HG02763 (cell line): ENCODE measurements around the gene TNFRSF21.
"Not testable (repeated sequence)": the region's sequence is repeated elsewhere in the genome, so short reads cannot be mapped to it uniquely, and the experiment has no call there.

Experiments used
- ATAC-seq: cut with Tn5 transposase; IDR thresholded peaks from one replicate; pipeline ENCODE4 v1.9.1; 2021; ENCODE audit warnings: mild to moderate bottlenecking, moderate library complexity; ENCODE audit not compliant: unreplicated experiment

The TNFRSF21 gene

DNA sequence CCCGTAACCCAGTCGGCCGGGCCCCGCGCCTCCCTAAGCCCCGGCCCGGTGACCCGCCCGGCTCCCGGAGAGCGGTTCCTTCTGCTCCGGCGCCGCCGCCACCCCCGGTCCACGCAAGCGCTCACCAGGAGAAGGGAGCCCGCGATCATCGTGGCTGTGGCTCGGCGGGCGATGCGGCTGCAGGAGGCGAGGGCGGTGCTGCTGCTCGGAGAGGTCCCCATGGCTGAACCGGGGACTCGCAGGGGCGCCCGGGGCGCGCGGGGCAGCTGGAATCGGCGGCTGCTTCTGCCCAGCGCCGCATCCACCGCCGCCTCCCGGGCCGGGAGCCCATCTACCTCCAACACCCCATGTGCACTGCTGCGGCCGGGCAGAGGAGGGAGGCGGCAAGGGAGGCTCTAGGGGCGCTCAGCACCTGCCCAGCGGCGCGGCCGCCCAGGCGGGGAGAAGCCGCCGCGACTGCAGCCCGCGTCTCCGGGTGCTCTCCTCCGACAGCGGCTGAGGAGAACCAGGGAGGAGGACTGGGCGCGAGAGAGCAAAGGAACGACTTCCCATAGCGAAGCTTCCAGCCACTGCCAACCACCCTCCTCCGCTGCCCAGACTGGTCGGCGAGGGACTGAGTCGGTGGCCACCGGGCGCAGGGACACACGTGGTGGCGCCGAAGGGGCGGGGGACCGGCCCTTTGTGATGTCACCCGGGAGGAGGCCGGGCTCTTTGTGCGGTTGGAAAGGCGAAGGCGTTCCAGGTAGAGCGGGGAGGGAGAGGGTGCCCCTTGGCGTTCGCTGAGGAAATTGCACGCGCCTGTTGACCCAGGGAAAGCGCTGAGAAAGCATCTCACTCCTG, at the start of gene TNFRSF21:
Gene TNFRSF21 (minus strand): TSS at position 615 of the 840 bp plus-strand sequence. CDS start 394 bp downstream, at position 221.
- peak; percentile 99 for ATAC-seq

DNA sequence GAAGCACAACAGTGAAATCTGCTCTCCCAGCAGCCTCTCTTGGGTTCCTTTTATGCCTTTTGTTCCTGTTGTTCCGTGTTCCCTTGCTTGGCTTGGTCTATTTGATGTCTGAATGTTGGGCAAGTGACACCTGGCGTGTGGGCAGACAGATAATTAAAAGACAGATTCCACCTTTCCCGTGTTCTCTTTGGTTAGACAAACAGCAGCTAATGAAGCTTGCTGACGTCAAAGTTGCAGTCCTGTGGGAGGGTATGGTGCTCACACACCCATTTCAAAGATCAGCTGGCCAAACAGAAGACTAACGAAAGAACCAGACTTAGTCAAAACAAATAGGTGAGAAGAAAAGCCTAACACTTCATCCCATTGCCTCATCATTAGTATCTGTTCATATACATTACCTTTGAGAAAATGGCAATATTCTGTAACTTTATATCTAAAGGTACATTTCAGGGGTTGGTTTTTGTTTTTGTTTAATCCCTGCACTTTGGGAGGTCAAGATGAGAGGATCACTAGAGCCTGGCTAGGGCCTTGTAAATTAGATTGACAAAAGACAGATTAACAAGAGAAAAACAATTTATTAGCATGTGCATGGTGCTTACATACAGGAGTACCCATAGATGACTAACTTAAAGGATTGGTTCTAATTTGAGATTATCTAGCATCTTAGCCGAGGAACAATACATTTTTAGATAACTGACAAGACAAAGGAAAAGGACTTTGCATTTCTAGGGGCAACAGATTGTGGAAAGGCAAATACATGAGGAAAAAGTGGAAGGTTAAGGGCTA, 48.9 kb upstream of the TNFRSF21 start:
- ATAC-seq: no peak

DNA sequence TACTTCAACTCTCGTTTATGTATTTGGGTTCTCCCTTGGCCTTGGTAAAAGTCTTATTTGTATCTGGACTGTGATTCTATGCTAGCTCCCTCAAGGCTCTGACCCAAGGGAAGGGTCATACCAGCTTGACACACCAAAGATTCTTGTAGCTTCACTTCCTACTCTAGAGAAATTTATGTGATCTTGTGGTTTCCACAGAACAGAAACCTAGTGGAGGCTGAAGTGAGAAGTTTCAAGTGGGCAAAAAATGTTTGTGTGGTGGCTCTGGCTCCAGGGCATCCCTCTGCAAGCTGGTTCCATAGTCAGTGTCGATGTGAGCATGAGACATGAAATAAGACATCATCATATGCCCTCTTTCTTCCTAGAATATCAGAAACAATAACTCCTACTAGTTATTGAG, 48.1 kb upstream of the TNFRSF21 start:
- ATAC-seq: peak; percentile 74

GRCh38 chr6:47355496-47355895, 45.8 kb upstream of the TNFRSF21 start:
- ATAC-seq: no peak

DNA sequence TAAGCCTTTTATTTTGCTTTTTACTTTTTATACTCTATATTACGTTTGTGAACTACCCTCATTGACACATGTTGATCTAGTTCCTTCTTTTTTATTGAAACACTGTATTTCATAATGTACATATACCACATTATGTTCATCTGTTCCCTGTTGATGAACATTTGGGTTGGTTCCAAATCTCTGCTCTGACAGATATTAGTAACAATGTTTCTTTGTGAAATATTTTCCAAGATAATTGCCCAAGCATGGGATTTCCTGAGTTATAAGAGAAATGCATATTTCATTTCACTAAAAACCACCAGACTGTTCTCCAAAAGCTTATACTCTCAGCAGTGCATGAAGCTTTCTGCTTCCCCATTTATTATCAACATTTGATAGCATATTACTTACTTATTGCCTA, 44.2 kb upstream of the TNFRSF21 start:
- ATAC-seq: no peak

DNA sequence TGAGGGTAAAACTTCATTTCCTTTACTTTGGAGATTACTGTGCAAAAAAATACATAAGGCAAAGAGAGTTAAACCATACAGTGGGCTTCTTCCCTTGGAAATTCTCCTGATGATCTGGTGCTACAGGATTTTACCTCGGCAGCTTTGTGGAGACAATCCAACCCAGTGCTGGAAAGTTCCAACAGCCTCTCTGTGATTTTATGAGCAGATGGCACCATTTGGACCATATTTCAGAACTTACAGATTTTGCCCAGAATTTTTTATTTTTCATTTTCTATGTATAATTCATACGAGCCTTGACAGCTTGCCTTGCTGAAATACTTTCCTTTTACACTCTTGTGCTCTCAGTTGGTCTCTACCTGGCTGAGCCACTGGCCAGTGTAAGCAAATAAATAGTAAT, 43.3 kb upstream of the TNFRSF21 start:
- no peak for ATAC-seq

DNA sequence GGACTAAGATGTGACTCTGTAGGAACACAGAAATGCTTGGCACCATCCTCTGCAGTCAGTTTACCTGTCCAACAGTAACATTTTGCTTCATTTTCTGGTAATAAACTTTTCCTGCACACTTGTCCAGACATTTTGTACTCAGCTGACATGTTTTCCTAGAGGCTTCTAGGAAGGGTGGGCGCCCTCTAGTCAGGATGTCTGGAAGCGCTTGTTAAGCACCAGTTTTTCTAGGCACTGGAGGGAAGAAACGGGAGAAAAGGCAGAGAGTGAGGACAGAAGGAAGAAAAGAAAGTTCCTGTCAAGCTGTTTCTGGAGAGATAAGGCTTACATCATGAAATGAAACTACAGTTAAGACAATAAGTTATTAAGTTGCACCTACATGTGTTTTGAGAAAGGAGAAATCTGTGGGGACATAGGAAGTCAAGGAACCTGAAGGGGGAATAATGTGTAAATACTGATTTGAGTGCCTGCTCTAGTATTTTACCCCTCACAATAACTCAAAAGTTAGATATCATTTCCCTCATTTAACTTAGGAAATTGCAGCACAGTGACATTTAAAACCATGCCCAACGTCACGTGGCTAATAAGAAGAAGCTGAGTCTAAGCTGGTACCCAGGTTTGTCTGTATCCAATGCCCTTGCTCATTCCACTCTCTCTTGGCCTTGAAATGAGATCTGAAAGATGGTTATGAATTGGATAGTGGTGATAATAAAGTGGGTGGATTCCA, 42.7 kb upstream of the TNFRSF21 start:
- no peak for ATAC-seq

- no peak for ATAC-seq
Observed at GRCh38 chr6:47351621-47352020, 41.9 kb upstream of the TNFRSF21 start.

DNA sequence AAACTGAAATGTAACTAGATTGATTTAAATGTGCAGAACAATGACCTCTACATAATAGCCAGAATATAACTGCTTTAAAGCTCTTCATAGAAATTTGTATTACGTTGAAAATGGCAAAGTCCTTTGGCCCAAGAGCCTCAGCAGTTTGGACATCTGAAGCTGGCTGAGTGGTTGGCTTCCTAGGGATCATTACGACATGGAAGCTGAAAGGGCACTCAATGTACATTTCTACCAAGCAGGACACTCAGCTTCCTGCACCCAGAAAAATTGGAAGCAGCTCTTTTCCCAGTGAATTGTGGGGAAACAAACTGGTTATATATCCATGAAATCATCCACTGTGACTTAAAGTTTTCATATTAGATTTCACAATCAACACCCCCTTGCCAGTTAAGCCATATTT, 40.2 kb upstream of the TNFRSF21 start:
- no peak for ATAC-seq

GRCh38 chr6:47348316-47348863, 38.7 kb upstream of the TNFRSF21 start:
- no peak for ATAC-seq

DNA sequence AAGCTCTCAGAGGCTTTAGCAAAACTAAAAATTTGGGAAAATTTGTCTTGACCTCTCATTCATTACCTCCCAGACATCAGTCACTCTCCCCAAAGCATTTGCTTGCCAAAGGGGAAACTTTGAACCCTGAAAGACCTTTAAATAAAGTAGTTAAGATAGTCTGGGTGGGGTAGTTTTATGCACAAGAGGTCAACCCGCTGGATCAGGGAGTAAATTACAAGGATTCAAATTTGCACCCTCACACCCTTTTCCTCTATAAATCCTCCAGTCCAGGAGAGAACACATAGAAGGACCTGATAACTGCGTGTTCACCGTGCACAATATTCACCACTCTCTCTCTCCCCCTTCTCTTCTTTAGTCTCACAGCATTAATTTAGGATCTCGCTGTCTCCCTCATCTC, 36.1 kb upstream of the TNFRSF21 start:
- no peak for ATAC-seq

GRCh38 chr6:47344022-47344421, 34.3 kb upstream of the TNFRSF21 start:
- no peak for ATAC-seq

DNA sequence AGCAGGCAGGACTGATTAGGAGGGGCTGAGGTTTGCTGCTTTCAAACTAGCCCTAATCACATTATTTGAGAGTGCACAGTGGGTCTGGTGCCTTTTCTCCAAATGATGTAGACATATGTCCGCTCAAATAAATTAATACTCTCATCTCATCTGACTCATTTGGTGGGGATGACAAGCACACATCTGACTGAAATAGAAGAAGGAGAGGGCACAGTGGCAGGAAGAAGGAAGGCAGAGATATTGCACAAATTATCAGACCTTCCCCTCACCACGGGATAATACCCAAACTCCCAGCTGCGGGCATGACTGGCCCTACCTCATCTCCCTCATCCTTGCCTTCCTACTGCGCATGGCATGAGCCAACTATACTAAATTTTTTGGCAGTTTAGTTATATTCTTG, 33.9 kb upstream of the TNFRSF21 start:
- ATAC-seq: no peak

- no peak for ATAC-seq
Observed at GRCh38 chr6:47342824-47343223, 33.1 kb upstream of the TNFRSF21 start.

DNA sequence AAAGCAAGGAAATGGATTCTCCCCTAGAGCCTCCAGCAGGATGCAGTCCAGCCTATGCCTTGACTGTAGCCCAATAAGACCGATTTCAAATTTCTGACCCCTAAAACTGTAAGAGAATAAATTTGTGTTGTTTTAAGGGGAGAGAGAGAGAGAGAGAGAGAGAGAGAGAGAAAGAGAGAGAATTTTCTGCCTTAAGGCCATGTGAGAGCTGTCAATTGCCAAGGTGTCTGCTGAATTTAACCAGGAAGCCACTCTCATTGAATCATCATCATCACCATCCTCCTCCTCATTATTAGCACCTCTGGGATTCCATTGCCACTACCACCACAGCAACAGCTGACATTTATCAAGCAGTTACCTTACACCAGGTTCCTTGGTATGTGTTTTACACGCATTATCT, 27.8 kb upstream of the TNFRSF21 start:
- no peak for ATAC-seq

GRCh38 chr6:47336334-47336733, 26.6 kb upstream of the TNFRSF21 start:
- ATAC-seq: no peak

- peak; percentile 92 for ATAC-seq
Observed at GRCh38 chr6:47335466-47335865, 25.8 kb upstream of the TNFRSF21 start.

GRCh38 chr6:47334334-47334733, 24.6 kb upstream of the TNFRSF21 start:
- ATAC-seq: no peak

DNA sequence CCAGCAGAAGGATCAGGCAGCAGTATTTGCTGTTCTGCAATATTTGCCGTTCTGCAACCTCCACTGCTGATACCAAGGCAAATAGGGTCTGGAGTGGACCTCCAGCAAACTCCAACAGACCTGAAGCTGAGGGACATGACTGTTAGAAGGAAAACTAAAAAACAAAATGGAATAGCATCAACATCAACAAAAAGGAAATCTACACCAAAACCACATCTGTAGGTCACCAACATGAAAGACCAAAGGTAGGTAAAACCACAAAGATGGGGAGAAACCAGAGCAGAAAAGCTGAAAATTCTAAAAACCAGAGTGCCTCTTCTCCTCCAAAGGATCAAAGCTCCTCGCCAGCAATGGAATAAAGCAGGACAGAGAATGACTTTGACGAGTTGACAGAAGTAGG, 18.9 kb upstream of the TNFRSF21 start:
- ATAC-seq: not testable (repeated sequence)

GRCh38 chr6:47328139-47328538, 18.4 kb upstream of the TNFRSF21 start:
- not testable (repeated sequence) for ATAC-seq

GRCh38 chr6:47323887-47324286, 14.2 kb upstream of the TNFRSF21 start:
- no peak for ATAC-seq
